A549 (cell line): Measurements from ENCODE around the gene KLF16. TPM values are rescaled to one million over a fixed set of nuclear protein-coding genes. Genes with fewer than 3 reads are reported as not detected.

ENCODE experiments used
- ATAC-seq, 2 experiments: fragments of 200-7000 bp in 1 of 2; fragments of >200 bp in 1 of 2; cut with Nextera tagmentation in 1 of 2; cut with Tn5 transposase in 1 of 2; 3 replicates each; pipeline versions ENCODE4 v1.8.0 to v1.9.1; 2018 to 2020; ENCODE audit warnings: mild to moderate bottlenecking in 1 of 2, moderate library complexity in 1 of 2
- CTCF ChIA-PET: fragments of 300-600 bp; sonication (Branson Sonifier 250); formaldehyde crosslinking; extraction: SDS; loops from one replicate; lab custom pipeline; 2021; ENCODE audit warnings: antibody characterized with exemption, inconsistent platforms; lab: Yijun Ruan, JAX
- POLR2A ChIA-PET: fragments of 350-600 bp; formaldehyde crosslinking; extraction: SDS; loops from one replicate; lab custom pipeline; 2021; ENCODE audit warnings: antibody characterized with exemption, inconsistent platforms; lab: Yijun Ruan, JAX
- DNase-seq, 2 experiments: peaks; one replicate each; pipeline versions ENCODE4 v3.0.0 to v3.0.0-alpha.2; 2011 to 2016; ENCODE audit warnings: low read depth in 1 of 2, low spot score in 1 of 2
- FAIRE-seq: peaks from 2 replicates; lab custom pipeline; 2011; peaks lifted over from hg19 to GRCh38; lab: Jason Lieb, UNC
- H3K27ac ChIP-seq, 2 experiments: fragments of >200 bp; sonication (Bioruptor Twin); formaldehyde crosslinking; 3 replicates each; pipeline ENCODE4 v1.5.1; 2016 to 2017
- H3K4me1 ChIP-seq: fragments of >200 bp; sonication (Bioruptor Twin); formaldehyde crosslinking; 3 replicates; pipeline ENCODE4 v1.6.1; 2016
- H3K4me2 ChIP-seq: fragments of >200 bp; sonication (Bioruptor Twin); formaldehyde crosslinking; 3 replicates; pipeline ENCODE4 v1.6.1; 2016
- H3K4me3 ChIP-seq: fragments of >200 bp; sonication (Bioruptor Twin); formaldehyde crosslinking; 3 replicates; pipeline ENCODE4 v1.5.1; 2016
- H3K9me3 ChIP-seq: fragments of >200 bp; sonication (Bioruptor Twin); formaldehyde crosslinking; 3 replicates; pipeline ENCODE4 v1.6.1; 2016
- ATOH8 ChIP-seq: fragments of 250-450 bp; sonication (Bioruptor Pico); IDR thresholded peaks from 2 replicates; pipeline ENCODE4 v1.5.0; 2020; ENCODE audit warnings: low read depth, mild to moderate bottlenecking, moderate library complexity
- CTCF ChIP-seq: fragments of >200 bp; sonication (Bioruptor Twin); formaldehyde crosslinking; IDR thresholded peaks from 3 replicates; pipeline ENCODE4 v1.5.1; 2016
- E2F6 ChIP-seq: IDR thresholded peaks from 2 replicates; pipeline ENCODE4 v1.6.1; 2012; ENCODE audit warnings: low read depth, borderline replicate concordance
- ELK1 ChIP-seq: fragments of 150-350 bp; IDR thresholded peaks from 2 replicates; pipeline ENCODE4 v1.6.1; 2014; ENCODE audit warnings: low read depth, mild to moderate bottlenecking, low read length
- FOSB ChIP-seq: fragments of 250-450 bp; sonication (Bioruptor Pico); IDR thresholded peaks from 2 replicates; pipeline ENCODE4 v1.5.0; 2020; ENCODE audit warnings: mild to moderate bottlenecking, moderate library complexity
- FOSL2 ChIP-seq, 2 experiments: fragments of 450-650 bp in 1 of 2; fragments of >200 bp in 1 of 2; sonication (Bioruptor Twin) in 1 of 2; formaldehyde crosslinking; IDR thresholded peaks; 2 replicates each; pipeline versions ENCODE4 v1.5.0 to v1.6.1; 2016 to 2020; ENCODE audit warnings: mild to moderate bottlenecking in 1 of 2, moderate library complexity in 1 of 2
- FOXS1 ChIP-seq: fragments of 250-450 bp; sonication (Bioruptor Pico); IDR thresholded peaks from 2 replicates; pipeline ENCODE4 v1.5.0; 2020; ENCODE audit warnings: mild to moderate bottlenecking, moderate library complexity
- HDAC2 ChIP-seq: fragments of 200-600 bp; sonication (generic); IDR thresholded peaks from 2 replicates; pipeline ENCODE4 v1.6.1; 2016
- HES2 ChIP-seq: fragments of >200 bp; sonication (Bioruptor Twin); formaldehyde crosslinking; IDR thresholded peaks from 2 replicates; pipeline ENCODE4 v1.6.1; 2016
- HMGXB4 ChIP-seq: fragments of 250-450 bp; sonication (Bioruptor Pico); IDR thresholded peaks from 2 replicates; pipeline ENCODE4 v1.5.0; 2021; ENCODE audit warnings: mild to moderate bottlenecking, moderate library complexity, borderline replicate concordance
- HOXB5 ChIP-seq: fragments of 250-450 bp; sonication (Bioruptor Pico); IDR thresholded peaks from 2 replicates; pipeline ENCODE4 v1.5.0; 2020; ENCODE audit warnings: mild to moderate bottlenecking, moderate library complexity
- MAX ChIP-seq: IDR thresholded peaks from 2 replicates; pipeline ENCODE4 v1.6.1; 2012
- NPAS2 ChIP-seq: fragments of 250-450 bp; sonication (Bioruptor Pico); IDR thresholded peaks from 2 replicates; pipeline ENCODE4 v1.8.0; 2022; ENCODE audit warnings: mild to moderate bottlenecking, moderate library complexity, borderline replicate concordance
- PHF8 ChIP-seq: fragments of 200-600 bp; sonication (generic); IDR thresholded peaks from 2 replicates; pipeline ENCODE4 v1.6.1; 2016; ENCODE audit warnings: low read depth, mild to moderate bottlenecking, antibody characterized with exemption, moderate library complexity, borderline replicate concordance
- RAD21 ChIP-seq, 2 experiments: fragments of >200 bp in 1 of 2; sonication (Bioruptor Twin) in 1 of 2; formaldehyde crosslinking in 1 of 2; IDR thresholded peaks in 1 of 2; conservative IDR thresholded peaks in 1 of 2; 2 replicates in 1 of 2; 3 replicates in 1 of 2; pipeline ENCODE4 v1.6.1; 2012 to 2018; ENCODE audit warnings: inconsistent platforms in 1 of 2
- RCOR1 ChIP-seq: fragments of 150-350 bp; IDR thresholded peaks from 2 replicates; pipeline ENCODE4 v1.6.1; 2014; ENCODE audit warnings: antibody characterized with exemption, low read length, low read depth
- REST ChIP-seq: fragments of 200-600 bp; sonication (generic); IDR thresholded peaks from 2 replicates; pipeline ENCODE4 v1.6.1; 2016; ENCODE audit warnings: antibody characterized with exemption, mild to moderate bottlenecking, moderate library complexity
- RFX5 ChIP-seq: fragments of 450-650 bp; IDR thresholded peaks from 2 replicates; pipeline ENCODE4 v1.7.1; 2014; ENCODE audit warnings: antibody characterized with exemption, mild to moderate bottlenecking, moderate library complexity
- RNF2 ChIP-seq: fragments of 200-600 bp; sonication (generic); IDR thresholded peaks from 2 replicates; pipeline ENCODE4 v1.6.1; 2016; ENCODE audit warnings: low read depth, mild to moderate bottlenecking, antibody characterized with exemption, moderate library complexity, borderline replicate concordance
- ZC3H11A ChIP-seq: fragments of 450-650 bp; IDR thresholded peaks from 2 replicates; pipeline ENCODE4 v1.6.1; 2014; ENCODE audit warnings: antibody characterized with exemption, mild to moderate bottlenecking
- ZFP36 ChIP-seq: fragments of 450-650 bp; IDR thresholded peaks from 2 replicates; pipeline ENCODE4 v1.6.1; 2014; ENCODE audit warnings: borderline replicate concordance; ENCODE audit not compliant: partially characterized antibody
- ZSCAN20 ChIP-seq: fragments of 250-450 bp; sonication (Bioruptor Pico); IDR thresholded peaks from 2 replicates; pipeline ENCODE4 v1.8.0; 2022; ENCODE audit warnings: mild to moderate bottlenecking, moderate library complexity
- WGBS: methylation state at CpG from one replicate; pipeline ENCODE4 v1.1.6; 2017; ENCODE audit errors: missing lambda C conversion rate; 5-methylcytosine and 5-hydroxymethylcytosine counted together
- polyA plus RNA-seq, 4 experiments: library from polyadenylated mRNA; depleted of rRNA in 3 of 4; stranded (reverse); fragments of >200 nt; fragmentation: RNase III in 1 of 4; extraction: RNeasy Plus Mini Kit Qiagen cat#74134 plus additional on column Dnase treatment in 1 of 4; gene quantifications; 2 replicates in 3 of 4; 3 replicates in 1 of 4; pipeline ENCODE4 v1.2.3, GENCODE V29; 2011 to 2017

Gene KLF16
- polyA plus RNA-seq, 2 of the 4 experiments (the other 2 are of a cell fraction) = 5.8 to 25.7 TPM

- DNase-seq (no peak), FAIRE-seq (no peak), ATAC-seq (no peak)
- CTCF ChIA-PET = interaction anchor here (6.5 to 14.0 kb wide), 2 partner anchors 11 to 16 kb away, joined by 60 to 212 read pairs; no protein-coding TSS in a partner anchor
- WGBS = 83% methylated on average over 19 of the region's 22 CpGs
- H3K4me1 ChIP-seq = no peaks in the 10 kb centered on the region
- no peak overlapping the region for H3K4me2 ChIP-seq
- no peak for TF ChIP-seq E2F6
- TF ChIP-seq RFX5 = no peak
- no peak for TF ChIP-seq ZSCAN20 (CRISPR knock-in tag)
- no peak for TF ChIP-seq FOXS1 (CRISPR knock-in tag)
- TF ChIP-seq FOSB = no peak
- no peak for TF ChIP-seq NPAS2
- no peak for TF ChIP-seq ZC3H11A
- TF ChIP-seq FOSL2 (IDR thresholded peaks at IDR 0.05) = no peak
- TF ChIP-seq FOSL2 (CRISPR knock-in tag; IDR thresholded peaks at IDR 0.05) = no peak
- TF ChIP-seq ATOH8 = no peak
- no peak for TF ChIP-seq RAD21 (conservative IDR thresholded peaks at IDR 0.05 in 1 of 2, IDR thresholded peaks at IDR 0.05 in 1 of 2)
- no peak for TF ChIP-seq HES2
- TF ChIP-seq PHF8 = no peak
- TF ChIP-seq ZFP36 = no peak
- no peak for TF ChIP-seq HDAC2
- no peak for TF ChIP-seq HMGXB4 (CRISPR knock-in tag)
- no peak for TF ChIP-seq MAX
- no peak for TF ChIP-seq HOXB5
- H3K9me3 ChIP-seq = no peaks in the 10 kb centered on the region
- POLR2A ChIA-PET = interaction anchor here (1.2 kb wide), 1 partner anchor 14 kb away, joined by 3 read pairs; no protein-coding TSS in a partner anchor
- H3K4me3 ChIP-seq = no peak overlapping the region
- no peak overlapping the region for H3K27ac ChIP-seq
Measured at GRCh38 chr19:1840541-1841115, 22.8 kb downstream of the KLF16 start.

- no peak overlapping the region for H3K4me2 ChIP-seq
- no peak overlapping the region for H3K27ac ChIP-seq
- ATAC-seq = no peak
- no peaks in the 10 kb centered on the region for H3K4me1 ChIP-seq
- no peak for FAIRE-seq
- ChIA-PET CTCF (interaction anchor here (6.5 to 14.0 kb wide), 2 partner anchors 12 to 15 kb away, joined by 60 to 212 read pairs; no protein-coding TSS in a partner anchor), POLR2A (no interaction called here)
- H3K4me3 ChIP-seq = no peak overlapping the region
- no peaks in the 10 kb centered on the region for H3K9me3 ChIP-seq
- 88% methylated on average over 16 of the region's 25 CpGs for WGBS
- TF ChIP-seq REST = no peak
- no peak for TF ChIP-seq CTCF
- TF ChIP-seq ZFP36 = peak; percentile 34
- TF ChIP-seq RNF2 = no peak
- no peak for TF ChIP-seq RCOR1
- TF ChIP-seq ELK1 = no peak
- TF ChIP-seq, all 56 proteins: peak for 1
- DNase-seq = no peak
Measured at GRCh38 chr19:1839658-1840540, 23.5 kb downstream of the KLF16 start.
